Panc1 (cell line): Measurements from ENCODE around the gene SPEF1. TPM values are rescaled to one million over a fixed set of nuclear protein-coding genes. Genes with fewer than 3 reads are reported as not detected.

ENCODE experiments used
- ATAC-seq: fragments of 200-7000 bp; cut with Tn5 transposase; 2 replicates; pipeline ENCODE4 v1.9.1; 2020; ENCODE audit warnings: mild to moderate bottlenecking, moderate library complexity
- BruUV-seq: library from RNA; stranded (reverse); fragments of 400-500 nt; replicated peaks from 2 replicates; lab custom pipeline; 2021; lab: Mats Ljungman, UMichigan
- CTCF ChIA-PET: fragments of 300-600 bp; sonication (Branson Sonifier 250); formaldehyde crosslinking; loops from one replicate; lab custom pipeline; 2022; ENCODE audit warnings: antibody characterized with exemption; lab: Charles Lee
- POLR2A ChIA-PET: fragments of 300-600 bp; sonication (Branson Sonifier 250); formaldehyde crosslinking; loops from one replicate; lab custom pipeline; 2022; ENCODE audit warnings: antibody characterized with exemption; lab: Charles Lee
- DNase-seq: peaks from one replicate; pipeline ENCODE4 v3.0.0-alpha.2; 2010; ENCODE audit warnings: low read depth, low spot score
- H3K27ac ChIP-seq: 2 replicates; pipeline ENCODE4 v1.5.1; 2011; ENCODE audit warnings: mild to moderate bottlenecking, low read length, inconsistent platforms
- H3K27me3 ChIP-seq: fragments of 200-500 bp; sonication (Bioruptor generic); 2 replicates; pipeline ENCODE4 v1.6.0; 2014; ENCODE audit warnings: low read length, inconsistent platforms; ENCODE audit not compliant: control insufficient read depth, insufficient read depth
- H3K36me3 ChIP-seq: fragments of 200-500 bp; sonication (Bioruptor generic); 2 replicates; pipeline ENCODE4 v1.5.1; 2014; ENCODE audit warnings: inconsistent platforms, mild to moderate bottlenecking, low read length, moderate library complexity; ENCODE audit not compliant: control insufficient read depth, insufficient read depth
- H3K4me1 ChIP-seq: 2 replicates; pipeline ENCODE4 v1.5.1; 2011; ENCODE audit warnings: inconsistent platforms, mild to moderate bottlenecking, low read length, moderate library complexity; ENCODE audit not compliant: control insufficient read depth, insufficient read depth
- H3K4me3 ChIP-seq, 2 experiments: 2 replicates each; pipeline ENCODE4 v1.5.1; 2011 to 2012; ENCODE audit warnings: low read depth in 2 of 2, low read length in 2 of 2, mild to moderate bottlenecking in 2 of 2, inconsistent platforms in 1 of 2, moderate library complexity in 1 of 2
- H3K9me3 ChIP-seq: fragments of 200-500 bp; sonication (Bioruptor generic); 2 replicates; pipeline ENCODE4 v1.5.1; 2014; ENCODE audit warnings: low read depth, mild to moderate bottlenecking, inconsistent platforms, low read length, moderate library complexity; ENCODE audit not compliant: control insufficient read depth, insufficient read depth
- CTCF ChIP-seq: fragments of 450-650 bp; IDR thresholded peaks from 2 replicates; pipeline ENCODE4 v1.5.1; 2017; ENCODE audit warnings: mild to moderate bottlenecking
- POLR2AphosphoS5 ChIP-seq: IDR thresholded peaks from 2 replicates; pipeline ENCODE4 v1.6.1; 2012; ENCODE audit warnings: mild to moderate bottlenecking, low read depth, low read length, moderate library complexity
- REST ChIP-seq, 2 experiments: IDR thresholded peaks; 2 replicates each; pipeline ENCODE4 v1.6.1; 2011 to 2012; ENCODE audit warnings: low read depth in 2 of 2, control low read depth in 1 of 2, low read length in 1 of 2, mild to moderate bottlenecking in 1 of 2, moderate library complexity in 1 of 2; ENCODE audit not compliant: insufficient read depth in 1 of 2
- SIN3A ChIP-seq: IDR thresholded peaks from 2 replicates; pipeline ENCODE4 v1.6.1; 2012; ENCODE audit warnings: low read depth, mild to moderate bottlenecking, low read length, moderate library complexity, borderline replicate concordance; ENCODE audit not compliant: insufficient read depth
- TCF7L2 ChIP-seq: IDR thresholded peaks from 2 replicates; pipeline ENCODE4 v1.6.1; 2011; ENCODE audit warnings: mild to moderate bottlenecking, low read depth, low read length, inconsistent platforms
- in situ Hi-C: cut with HindIII; loops from 2 replicates; pipeline ENCODE4 v1.10.0; 2016; ENCODE audit warnings: low sequenced_read_pairs, low pct_unique_long_range_greater_than_20kb
- intact Hi-C: fragments of 100-400 bp; cut with micrococcal nuclease; formaldehyde crosslinking; loops from one replicate; pipeline ENCODE4 v1.10.0; 2022; ENCODE audit not compliant: unreplicated experiment
- total RNA-seq: library from RNA; stranded (reverse); gene quantifications from one replicate; pipeline ENCODE4 v1.2.1, GENCODE V29; 2021; ENCODE audit not compliant: unreplicated experiment

The SPEF1 gene
- total RNA-seq, 1 experiment from 2014 or later = 0.41 TPM

DNA sequence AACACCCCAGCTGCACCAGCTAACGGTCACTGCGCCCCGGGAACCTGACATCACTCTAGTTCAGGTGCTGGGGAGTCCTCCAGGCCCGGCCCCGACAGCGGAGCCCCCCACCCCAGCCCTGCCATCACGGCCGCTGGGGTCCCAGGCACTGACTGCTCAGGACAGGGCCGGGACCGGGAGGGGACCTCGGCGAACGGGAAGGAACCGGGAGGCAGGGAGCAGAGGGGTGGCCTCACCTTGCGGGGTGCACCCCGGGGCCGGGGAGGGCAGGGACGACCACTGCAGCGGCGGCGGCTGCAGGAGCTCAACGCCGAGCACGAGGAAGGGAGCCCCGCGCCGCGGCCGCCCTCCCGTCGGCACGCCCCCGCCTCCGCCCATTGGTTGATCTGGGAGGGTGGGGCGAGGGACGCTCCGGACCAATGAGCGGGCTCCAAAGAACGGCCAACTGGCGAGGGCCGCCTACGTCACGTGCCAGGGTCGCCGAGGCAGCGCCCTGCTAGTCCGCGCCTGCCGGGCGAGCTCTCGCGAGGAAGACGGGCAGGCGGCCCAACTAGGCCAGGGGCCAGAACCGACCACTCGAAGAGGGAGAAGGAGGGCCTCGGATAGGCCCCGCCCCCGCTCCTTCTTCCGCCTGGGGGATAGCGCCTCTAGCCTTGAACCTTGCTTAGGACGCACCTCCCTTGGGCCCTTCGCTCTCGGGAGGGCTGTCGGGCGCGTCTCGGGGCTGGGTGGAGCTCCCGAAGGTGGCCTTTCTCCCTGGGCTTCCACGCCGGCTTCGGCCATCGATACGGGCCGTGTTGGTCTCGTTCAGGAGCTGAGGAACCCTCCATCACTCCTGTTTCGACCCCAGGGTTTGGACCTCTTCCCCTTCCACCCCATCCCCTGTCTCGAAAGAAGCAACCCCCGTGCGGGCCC lies 13.6 kb downstream of the SPEF1 start, which contains the start of gene ADISSP:
TSS of gene ADISSP (minus strand) at position 327 of the 915 bp plus-strand sequence. CDS start 7,653 bp downstream, outside the sequence.
- no peak for TF ChIP-seq TCF7L2
- TF ChIP-seq SIN3A = peak; percentile 83; the same call in 1 of the 2 replicates
- peak; percentile 75; the same call in 1 of the 2 replicates for TF ChIP-seq POLR2AphosphoS5
- Histone ChIP-seq H3K9me3 (no peaks in the 10 kb centered on the region), H3K27ac (peak within 1 kb of the TSS; percentile 90), H3K27me3 (no peaks in the 10 kb centered on the region), H3K36me3 (no peaks in the 10 kb centered on the region; the same call in 1 of the 2 replicates), H3K4me3 (peak within 1 kb of the TSS; percentile 86 to 89), H3K4me1 (peaks cover 19% of the 10 kb centered on the region)
- ATAC-seq (peak; percentile 94), DNase-seq (peak; percentile 88)
- intact Hi-C loops = loop anchor here (5.0 kb wide), 1 partner anchor 90 kb away; no protein-coding TSS in a partner anchor
- in situ Hi-C loops = no loop called here
- no TSS peak for BruUV-seq
- POLR2A ChIA-PET = interaction anchor here (0.5 to 1.0 kb wide), 6 partner anchors 11 to 126 kb away, joined by 3 to 5 read pairs (median 3); no protein-coding TSS in a partner anchor
- CTCF ChIA-PET = interaction anchor here (0.6 to 2.1 kb wide), 8 partner anchors 10 to 215 kb away, joined by 3 to 10 read pairs (median 4); partner anchors contain the start of gene SPEF1

DNA sequence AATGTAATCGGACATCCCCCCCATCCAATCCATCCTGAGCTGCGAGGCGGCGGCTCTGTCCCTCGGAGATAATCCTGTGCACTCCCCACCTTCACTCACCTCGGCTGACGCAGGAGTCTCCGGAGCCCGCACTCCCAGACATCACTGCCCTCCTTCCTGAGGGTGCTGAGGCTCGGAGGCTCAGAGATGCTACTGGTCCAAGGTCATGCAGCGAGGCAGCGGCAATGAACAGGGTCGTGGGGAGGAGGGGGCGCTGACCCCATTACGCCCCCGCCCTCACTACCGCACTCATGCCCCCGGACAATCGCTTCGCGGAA lies 14.2 kb downstream of the SPEF1 start:
- Histone ChIP-seq H3K4me1 (peaks cover 19% of the 10 kb centered on the region), H3K36me3 (no peaks in the 10 kb centered on the region; the same call in 1 of the 2 replicates), H3K9me3 (no peaks in the 10 kb centered on the region), H3K27ac (peak overlapping the region; percentile 83), H3K4me3 (peak overlapping the region; percentile 86 to 89), H3K27me3 (no peaks in the 10 kb centered on the region)
- intact Hi-C loops (loop anchor here (5.0 kb wide), 1 partner anchor 90 kb away; no protein-coding TSS in a partner anchor), in situ Hi-C loops (no loop called here)
- no TSS peak for BruUV-seq
- TF ChIP-seq POLR2AphosphoS5 (no peak), TCF7L2 (no peak), CTCF (no peak), SIN3A (no peak), REST (IDR thresholded peaks at IDR 0.05; ENCODE audit: insufficient read depth in 1 of 2, low read depth in 2 of 2, low read length in 1 of 2) (no peak)
- ATAC-seq (no peak), DNase-seq (no peak)
- ChIA-PET CTCF (interaction anchor here (1.0 to 2.1 kb wide), 3 partner anchors 14 to 90 kb away, joined by 3 to 10 read pairs (median 9); partner anchors contain the start of gene SPEF1), POLR2A (interaction anchor here (0.6 to 0.8 kb wide), 2 partner anchors 12 to 70 kb away, joined by 3 to 4 read pairs; no protein-coding TSS in a partner anchor)
